ENCODE measurements around the gene CCDC149. TPM values are rescaled to one million over a fixed set of nuclear protein-coding genes. Genes with fewer than 3 reads are reported as not detected.

Gene CCDC149
- total RNA-seq = 4.9 and 8.0 TPM in 2 replicates

DNA sequence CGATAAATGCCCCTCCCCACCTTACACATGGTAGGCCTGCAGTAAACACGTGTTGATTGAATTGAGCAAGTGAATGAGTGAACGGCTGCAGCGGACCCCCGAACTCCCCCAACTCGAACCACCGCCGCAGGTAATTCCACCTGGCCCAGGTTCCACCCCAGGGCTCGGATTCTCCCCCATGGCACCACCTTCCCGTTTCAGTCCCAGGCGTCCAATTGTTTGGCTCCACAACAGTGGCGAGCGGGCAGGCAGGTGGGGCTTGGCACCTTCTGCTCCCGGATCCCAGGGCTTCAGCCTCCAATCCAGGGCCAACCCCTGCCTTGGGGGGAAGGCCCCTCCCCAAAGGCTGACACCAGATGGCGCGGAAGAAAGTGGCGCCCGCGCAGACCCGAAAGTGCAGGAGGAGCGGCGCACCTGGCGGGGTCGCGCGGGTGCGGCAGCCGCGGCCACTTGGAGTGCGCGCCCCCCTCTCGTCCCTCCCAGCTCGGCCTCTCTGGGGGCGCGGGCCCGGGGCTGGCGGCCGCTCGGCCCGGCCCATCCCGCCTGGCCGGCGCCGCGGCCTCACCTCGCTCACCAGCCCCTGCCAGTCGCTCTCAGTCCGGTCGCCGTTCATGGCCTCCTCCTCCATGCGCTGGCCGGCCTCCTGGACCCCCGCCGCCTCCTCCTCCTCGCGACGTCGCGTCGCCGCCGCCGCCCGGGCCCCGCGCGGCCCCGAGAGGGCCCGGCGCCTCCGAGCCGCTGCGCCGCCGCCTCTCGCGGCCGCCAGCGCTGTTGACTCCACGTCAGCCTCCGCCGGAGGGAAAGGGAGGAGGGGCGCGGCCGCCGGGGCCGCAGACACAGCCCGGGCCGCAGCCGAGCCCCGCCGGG lies at the start of gene CCDC149:
Gene CCDC149 (minus strand): TSS at position 791 of the 867 bp plus-strand sequence. CDS start 178 bp downstream, at position 613.
- TF ChIP-seq, protein P1, sequence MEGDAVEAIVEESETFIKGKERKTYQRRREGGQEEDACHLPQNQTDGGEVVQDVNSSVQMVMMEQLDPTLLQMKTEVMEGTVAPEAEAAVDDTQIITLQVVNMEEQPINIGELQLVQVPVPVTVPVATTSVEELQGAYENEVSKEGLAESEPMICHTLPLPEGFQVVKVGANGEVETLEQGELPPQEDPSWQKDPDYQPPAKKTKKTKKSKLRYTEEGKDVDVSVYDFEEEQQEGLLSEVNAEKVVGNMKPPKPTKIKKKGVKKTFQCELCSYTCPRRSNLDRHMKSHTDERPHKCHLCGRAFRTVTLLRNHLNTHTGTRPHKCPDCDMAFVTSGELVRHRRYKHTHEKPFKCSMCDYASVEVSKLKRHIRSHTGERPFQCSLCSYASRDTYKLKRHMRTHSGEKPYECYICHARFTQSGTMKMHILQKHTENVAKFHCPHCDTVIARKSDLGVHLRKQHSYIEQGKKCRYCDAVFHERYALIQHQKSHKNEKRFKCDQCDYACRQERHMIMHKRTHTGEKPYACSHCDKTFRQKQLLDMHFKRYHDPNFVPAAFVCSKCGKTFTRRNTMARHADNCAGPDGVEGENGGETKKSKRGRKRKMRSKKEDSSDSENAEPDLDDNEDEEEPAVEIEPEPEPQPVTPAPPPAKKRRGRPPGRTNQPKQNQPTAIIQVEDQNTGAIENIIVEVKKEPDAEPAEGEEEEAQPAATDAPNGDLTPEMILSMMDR (IDR thresholded peaks at IDR 0.05; ENCODE audit: insufficient read depth, low read length, poor library complexity, severe bottlenecking) = no peak
- Histone ChIP-seq H3K36me3 (ENCODE audit: control insufficient read depth, insufficient read depth, low read length) (no peaks in the 10 kb centered on the region), H3K27me3 (ENCODE audit: control insufficient read depth, insufficient read depth, low read length) (no peaks in the 10 kb centered on the region), H3K4me3 (ENCODE audit: low read depth, low read length) (peak within 1 kb of the TSS; percentile 55)
- no peak for DNase-seq (ENCODE audit: low read depth)

DNA sequence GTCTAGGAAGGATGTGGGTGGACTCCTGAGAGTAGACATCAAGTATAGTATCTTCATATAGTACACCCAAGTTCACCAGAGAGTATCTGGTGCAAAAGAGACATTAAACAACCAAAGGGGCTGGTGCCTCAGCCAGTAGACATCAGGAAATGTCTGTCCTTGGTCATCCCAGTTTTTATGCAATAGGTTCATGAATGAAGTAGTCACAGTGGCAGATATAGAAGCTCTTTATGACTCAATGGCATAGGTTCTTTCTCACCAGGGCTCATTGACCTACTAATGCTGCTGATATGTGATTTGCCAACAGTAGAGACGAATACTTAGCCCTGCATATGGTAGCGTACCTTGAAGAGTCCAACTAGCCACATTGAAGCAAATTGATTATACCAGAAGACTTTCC lies 45.0 kb upstream of the CCDC149 start:
- DNase-seq (ENCODE audit: low read depth) = no peak
- Histone ChIP-seq H3K4me3 (ENCODE audit: low read depth, low read length) (no peak overlapping the region), H3K36me3 (ENCODE audit: control insufficient read depth, insufficient read depth, low read length) (no peaks in the 10 kb centered on the region), H3K27me3 (ENCODE audit: control insufficient read depth, insufficient read depth, low read length) (no peaks in the 10 kb centered on the region)
- TF ChIP-seq, protein P1 (IDR thresholded peaks at IDR 0.05; ENCODE audit: insufficient read depth, low read length, poor library complexity, severe bottlenecking) = no peak

DNA sequence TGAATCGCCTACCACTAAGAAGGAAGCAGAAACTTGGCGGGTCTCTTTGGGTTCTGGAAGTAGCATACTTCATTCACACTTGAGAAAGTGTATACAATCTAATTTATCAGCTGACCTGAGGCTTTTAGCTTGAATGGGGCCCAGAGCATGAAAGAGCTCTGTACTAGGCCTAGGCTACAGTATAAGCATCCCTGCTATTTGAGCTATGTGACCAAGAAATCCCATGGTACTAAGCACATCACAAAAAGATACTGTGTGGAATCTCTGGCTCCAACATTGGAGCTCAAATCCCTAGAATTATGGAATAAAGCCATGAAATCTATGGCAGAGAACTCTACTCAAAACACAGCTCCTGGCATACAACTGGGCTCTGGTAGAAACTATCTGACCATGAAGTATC lies 43.9 kb upstream of the CCDC149 start:
- TF ChIP-seq, protein P1 (IDR thresholded peaks at IDR 0.05; ENCODE audit: insufficient read depth, low read length, poor library complexity, severe bottlenecking) = no peak
- DNase-seq (ENCODE audit: low read depth) = no peak
- H3K27me3 ChIP-seq (ENCODE audit: control insufficient read depth, insufficient read depth, low read length) = no peaks in the 10 kb centered on the region
- H3K36me3 ChIP-seq (ENCODE audit: control insufficient read depth, insufficient read depth, low read length) = no peaks in the 10 kb centered on the region
- H3K4me3 ChIP-seq (ENCODE audit: low read depth, low read length) = no peak overlapping the region

DNA sequence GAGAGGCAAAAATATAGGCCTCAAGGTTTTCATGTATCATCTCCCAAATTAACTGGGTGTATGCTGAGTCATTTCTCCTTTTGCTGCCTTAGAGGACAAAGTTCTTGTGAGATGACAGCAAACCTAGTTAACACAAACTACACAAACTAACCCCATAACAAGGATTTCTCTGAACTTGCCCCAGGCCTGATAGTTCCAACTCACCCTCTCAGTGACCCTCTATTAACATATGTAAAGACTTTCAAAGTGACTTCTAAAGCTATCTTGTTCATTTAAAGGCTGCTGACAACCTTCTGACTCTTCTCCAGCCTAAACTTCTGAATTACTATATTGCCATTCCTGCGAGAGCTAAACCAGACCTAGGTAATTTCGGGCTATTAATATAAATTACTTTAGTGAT lies 43.2 kb upstream of the CCDC149 start:
- no peak overlapping the region for H3K4me3 ChIP-seq (ENCODE audit: low read depth, low read length)
- TF ChIP-seq, protein P1 (IDR thresholded peaks at IDR 0.05; ENCODE audit: insufficient read depth, low read length, poor library complexity, severe bottlenecking) = no peak
- H3K36me3 ChIP-seq (ENCODE audit: control insufficient read depth, insufficient read depth, low read length) = no peaks in the 10 kb centered on the region
- DNase-seq (ENCODE audit: low read depth) = no peak
- H3K27me3 ChIP-seq (ENCODE audit: control insufficient read depth, insufficient read depth, low read length) = no peaks in the 10 kb centered on the region

DNA sequence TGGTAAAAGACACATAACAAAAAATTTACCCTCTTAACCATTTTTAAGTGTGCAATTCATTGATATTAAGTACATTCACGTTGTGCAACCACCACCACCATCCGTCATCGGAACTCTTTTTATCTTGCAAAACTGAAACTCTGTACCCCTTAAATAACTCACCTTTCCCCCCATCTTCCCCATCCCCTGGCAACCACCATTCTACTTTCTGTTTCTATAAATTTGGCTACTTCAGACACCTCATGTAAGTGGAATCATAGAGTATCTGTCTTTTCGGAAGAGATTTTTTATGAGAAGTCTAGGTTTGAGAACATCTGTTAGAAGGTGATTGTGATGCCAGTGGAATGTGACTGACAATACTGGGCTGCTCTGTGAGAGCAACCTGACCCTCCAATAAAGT lies 39.8 kb upstream of the CCDC149 start:
- Histone ChIP-seq H3K4me3 (ENCODE audit: low read depth, low read length) (no peak overlapping the region), H3K27me3 (ENCODE audit: control insufficient read depth, insufficient read depth, low read length) (no peaks in the 10 kb centered on the region), H3K36me3 (ENCODE audit: control insufficient read depth, insufficient read depth, low read length) (no peaks in the 10 kb centered on the region)
- no peak for DNase-seq (ENCODE audit: low read depth)
- TF ChIP-seq, protein P1 (IDR thresholded peaks at IDR 0.05; ENCODE audit: insufficient read depth, low read length, poor library complexity, severe bottlenecking) = no peak

Measured in kidney epithelial cell (primary cell).